CD14-positive monocyte (primary cell): ENCODE data around the gene KCNK6. TPM values are rescaled to one million over a fixed set of nuclear protein-coding genes. Genes with fewer than 3 reads are reported as not detected.

Source experiments
- DNase-seq, 3 donors: peaks; one replicate each; pipeline ENCODE4 v3.0.0-alpha.2; 2011 to 2022
- H2AFZ ChIP-seq: 2 replicates; pipeline ENCODE4 v1.6.0; 2012; ENCODE audit warnings: mild to moderate bottlenecking, low read depth, low read length, inconsistent platforms; ENCODE audit not compliant: insufficient read depth, poor library complexity, severe bottlenecking
- H3K27ac ChIP-seq, 2 donors: 1 replicate in 1 of 2; 2 replicates in 1 of 2; pipeline ENCODE4 v1.5.1; 2012 to 2013; ENCODE audit warnings: low read length in 2 of 2, control low read depth in 1 of 2, inconsistent platforms in 1 of 2, low read depth in 1 of 2, mild to moderate bottlenecking in 1 of 2
- H3K27me3 ChIP-seq, 2 donors: one replicate each; pipeline versions ENCODE4 v1.6.0 to v1.6.1; 2011 to 2013; ENCODE audit warnings: low read length in 2 of 2; ENCODE audit not compliant: control insufficient read depth in 2 of 2, insufficient read depth in 2 of 2
- H3K36me3 ChIP-seq, 2 donors: replicated peaks in 1 of 2; 1 replicate in 1 of 2; 2 replicates in 1 of 2; pipeline versions ENCODE4 v1.5.1 to v1.6.1; 2012 to 2013; ENCODE audit warnings: low read length in 2 of 2, control low read depth in 1 of 2, inconsistent platforms in 1 of 2, mild to moderate bottlenecking in 1 of 2; ENCODE audit not compliant: insufficient read depth in 2 of 2, control insufficient read depth in 1 of 2
- H3K4me1 ChIP-seq, 2 donors: 1 replicate in 1 of 2; 2 replicates in 1 of 2; pipeline versions ENCODE4 v1.5.1 to v1.6.1; 2012 to 2013; ENCODE audit warnings: low read length in 2 of 2, control low read depth in 1 of 2, inconsistent platforms in 1 of 2, mild to moderate bottlenecking in 1 of 2, moderate library complexity in 1 of 2; ENCODE audit not compliant: insufficient read depth in 2 of 2, control insufficient read depth in 1 of 2
- H3K4me2 ChIP-seq: replicated peaks from 2 replicates; pipeline ENCODE3; 2012; ENCODE audit warnings: low read length, moderate library complexity, mild to moderate bottlenecking; ENCODE audit not compliant: poor library complexity, severe bottlenecking; ENCODE audit errors: extremely low read depth
- H3K4me3 ChIP-seq, 3 experiments: fragments of 200-600 bp in 1 of 3; sonication (generic) in 1 of 3; replicated peaks in 1 of 3; 1 replicate in 2 of 3; 2 replicates in 1 of 3; pipeline ENCODE4 v1.5.1; 2011 to 2013; ENCODE audit warnings: low read length in 3 of 3, mild to moderate bottlenecking in 3 of 3, control low read depth in 2 of 3, low read depth in 2 of 3, inconsistent platforms in 1 of 3, moderate library complexity in 1 of 3
- H3K79me2 ChIP-seq: 2 replicates; pipeline ENCODE4 v1.6.0; 2012; ENCODE audit warnings: mild to moderate bottlenecking, control low read depth, inconsistent platforms, low read length, moderate library complexity; ENCODE audit not compliant: insufficient read depth
- H3K9ac ChIP-seq: 2 replicates; pipeline ENCODE4 v1.6.0; 2017; ENCODE audit warnings: low read length, mild to moderate bottlenecking; ENCODE audit not compliant: insufficient read depth, poor library complexity, severe bottlenecking
- H3K9me3 ChIP-seq, 2 donors: replicated peaks in 1 of 2; 1 replicate in 1 of 2; 2 replicates in 1 of 2; pipeline versions ENCODE4 v1.5.1 to v1.6.1; 2012 to 2013; ENCODE audit warnings: low read length in 2 of 2, control low read depth in 1 of 2; ENCODE audit not compliant: control insufficient read depth in 1 of 2, insufficient read depth in 1 of 2
- H4K20me1 ChIP-seq: 2 replicates; pipeline ENCODE4 v1.6.0; 2012; ENCODE audit warnings: mild to moderate bottlenecking, low read length, control low read depth, moderate library complexity; ENCODE audit not compliant: insufficient read depth
- H3K27ac Mint-ChIP-seq, 7 donors: one replicate each; pipeline ENCODE4 v1.8.0; 2020; ENCODE audit warnings: mild to moderate bottlenecking in 7 of 7, mixed read lengths in 7 of 7, moderate library complexity in 6 of 7, inconsistent platforms in 2 of 7
- H3K27me3 Mint-ChIP-seq, 3 donors: one replicate each; pipeline ENCODE4 v1.8.0; 2021 to 2022; ENCODE audit warnings: low read depth in 3 of 3, mild to moderate bottlenecking in 3 of 3, mixed read lengths in 3 of 3, moderate library complexity in 3 of 3, inconsistent platforms in 1 of 3
- H3K36me3 Mint-ChIP-seq, 2 donors: one replicate each; pipeline ENCODE4 v1.8.0; 2020; ENCODE audit warnings: mixed read lengths in 2 of 2, inconsistent platforms in 1 of 2, mild to moderate bottlenecking in 1 of 2
- H3K4me1 Mint-ChIP-seq: one replicate; pipeline ENCODE4 v1.8.0; 2020; ENCODE audit warnings: mild to moderate bottlenecking, mixed read lengths
- H3K4me3 Mint-ChIP-seq, 2 donors: one replicate each; pipeline ENCODE4 v1.8.0; 2020; ENCODE audit warnings: mild to moderate bottlenecking in 2 of 2, mixed read lengths in 2 of 2, moderate library complexity in 1 of 2
- H3K9me3 Mint-ChIP-seq, 7 donors: one replicate each; pipeline ENCODE4 v1.8.0; 2020 to 2022; ENCODE audit warnings: mixed read lengths in 7 of 7, mild to moderate bottlenecking in 6 of 7, moderate library complexity in 6 of 7, inconsistent platforms in 2 of 7
- CTCF ChIP-seq: fragments of 200-600 bp; IDR thresholded peaks from one replicate; pipeline ENCODE4 v1.8.0; 2022; ENCODE audit warnings: antibody characterized with exemption, mild to moderate bottlenecking
- WGBS: methylation state at CpG from one replicate; pipeline ENCODE4 v1.1.5; 2013; ENCODE audit warnings: missing lambda C conversion rate; ENCODE audit not compliant: insufficient coverage; 5-methylcytosine and 5-hydroxymethylcytosine counted together
- intact Hi-C, 2 donors: fragments of 100-400 bp; cut with micrococcal nuclease; formaldehyde crosslinking; loops; one replicate each; pipeline versions ENCODE4 v1.15.0 to v1.15.1; 2023
- polyA plus RNA-seq, 3 donors: library from polyadenylated mRNA; depleted of rRNA in 1 of 3; unstranded in 2 of 3; stranded (reverse) in 1 of 3; fragments of 300-500 nt in 2 of 3; fragments of >200 nt in 1 of 3; fragmentation: Illumina TruSeq in 2 of 3; gene quantifications; 1 replicate in 2 of 3; 2 replicates in 1 of 3; pipeline ENCODE4 v1.2.3, GENCODE V29; 2012 to 2021

KCNK6 gene
- polyA plus RNA-seq, 3 donors, result 7.3 to 21.5 (median 8.7) TPM

- Histone ChIP-seq H3K9me3 (no peaks in the 10 kb centered on the region), H3K4me3 (peak overlapping the region in 2 of 3 experiments; percentile 73 to 90), H3K79me2 (peaks cover 30% of the 10 kb centered on the region), H3K36me3 (peaks cover 12 to 19% of the 10 kb centered on the region in 2 donors), H3K27me3 (no peaks in the 10 kb centered on the region), H3K27ac (no peak overlapping the region), H2AFZ (no peak overlapping the region), H4K20me1 (peaks cover 41% of the 10 kb centered on the region), H3K9ac (peak overlapping the region; percentile 76), H3K4me2 (peak overlapping the region; percentile 96), H3K4me1 (peaks cover 64 to 77% of the 10 kb centered on the region in 2 donors)
- H3K27me3 Mint-ChIP-seq, result peaks cover 0 to 4% (median 1%) of the 10 kb centered on the region in 3 donors
- H3K27ac Mint-ChIP-seq, result peak overlapping the region in 5 of 7 donors; percentile 5 to 41 (median 37)
- intact Hi-C loops, result no loop called here
- no peak for DNase-seq
- peaks cover 20 to 30% of the 10 kb centered on the region in 2 donors for H3K36me3 Mint-ChIP-seq
- no peak for TF ChIP-seq CTCF
- H3K4me1 Mint-ChIP-seq, result peaks cover 70% of the 10 kb centered on the region
- 94% methylated on average over 3 of the region's 3 CpGs for WGBS
- H3K4me3 Mint-ChIP-seq, result peak overlapping the region; percentile 85 to 91
- peaks cover 0 to 5% (median 0%) of the 10 kb centered on the region in 7 donors for H3K9me3 Mint-ChIP-seq
Observed at GRCh38 chr19:38320969-38321339, 1.3 kb downstream of the KCNK6 start.

- peaks cover 47% of the 10 kb centered on the region for H4K20me1 ChIP-seq
- H3K36me3 ChIP-seq, result peaks cover 19 to 27% of the 10 kb centered on the region in 2 donors
- peak overlapping the region; percentile 96 for H3K4me2 ChIP-seq
- H3K4me3 ChIP-seq, result peak overlapping the region in 1 of 3 experiments; percentile 90
- no peaks in the 10 kb centered on the region for H3K27me3 ChIP-seq
- H2AFZ ChIP-seq, result no peak overlapping the region
- peaks cover 30% of the 10 kb centered on the region for H3K79me2 ChIP-seq
- no peak for TF ChIP-seq CTCF
- Mint-ChIP-seq H3K27ac (peak overlapping the region in 3 of 7 donors; percentile 30 to 50 (median 40)), H3K4me3 (peak overlapping the region; percentile 9 to 91), H3K9me3 (no peaks in the 10 kb centered on the region), H3K36me3 (peaks cover 27 to 38% of the 10 kb centered on the region in 2 donors), H3K4me1 (peaks cover 63% of the 10 kb centered on the region), H3K27me3 (peaks cover 0 to 4% (median 2%) of the 10 kb centered on the region in 3 donors)
- H3K4me1 ChIP-seq, result peaks cover 56 to 69% of the 10 kb centered on the region in 2 donors
- no peak for DNase-seq
- H3K9me3 ChIP-seq, result no peaks in the 10 kb centered on the region
- intact Hi-C loops, result no loop called here
- H3K9ac ChIP-seq, result no peak overlapping the region
- 88% methylated on average over 8 of the region's 11 CpGs for WGBS
- no peak overlapping the region for H3K27ac ChIP-seq
Observed at GRCh38 chr19:38321646-38322196, 2.1 kb downstream of the KCNK6 start.
